AG04449 (cell line): Measurements from ENCODE around the gene SELENOW.
"Not testable (repeated sequence)": the region's sequence is repeated elsewhere in the genome, so short reads cannot be mapped to it uniquely, and the experiment has no call there.

Experiments
- CTCF ChIA-PET: fragments of 350-600 bp; formaldehyde crosslinking; extraction: SDS; loops from one replicate; lab custom pipeline; 2021; ENCODE audit warnings: antibody characterized with exemption; lab: Yijun Ruan, JAX
- POLR2A ChIA-PET: fragments of 400-600, 350-600 bp; formaldehyde crosslinking; extraction: SDS; loops from one replicate; lab custom pipeline; 2020; ENCODE audit warnings: antibody characterized with exemption, inconsistent platforms; lab: Yijun Ruan, JAX
- DNase-seq: peaks from one replicate; pipeline ENCODE4 v3.0.0-alpha.2; 2010; ENCODE audit warnings: low read depth, low spot score
- H3K4me3 ChIP-seq: 2 replicates; pipeline ENCODE4 v1.5.1; 2011; ENCODE audit warnings: low read depth, mild to moderate bottlenecking, control low read depth, low read length
- CTCF ChIP-seq: IDR thresholded peaks from one replicate; pipeline ENCODE4 v1.5.1; 2011; ENCODE audit warnings: mild to moderate bottlenecking, moderate library complexity, low read length, control low read depth, inconsistent platforms; ENCODE audit not compliant: insufficient read depth; ENCODE audit errors: missing control alignments

The SELENOW gene

GRCh38 chr19:47813304-47813994 lies 34.9 kb downstream of the SELENOW start:
- no peak overlapping the region for H3K4me3 ChIP-seq
- peak; percentile 75 for TF ChIP-seq CTCF
- DNase-seq: no peak
- ChIA-PET CTCF (interaction anchor here (0.9 to 3.3 kb wide), 6 partner anchors 8 to 50 kb away, joined by 3 to 24 read pairs (median 10); no protein-coding TSS in a partner anchor), POLR2A (no interaction called here)

GRCh38 chr19:47813995-47814328 lies 35.5 kb downstream of the SELENOW start:
- CTCF ChIA-PET: interaction anchor here (1.0 to 3.3 kb wide), 6 partner anchors 8 to 50 kb away, joined by 5 to 24 read pairs (median 10); no protein-coding TSS in a partner anchor
- no peak for TF ChIP-seq CTCF
- no peak overlapping the region for H3K4me3 ChIP-seq
- no peak for DNase-seq
- POLR2A ChIA-PET: no interaction called here

GRCh38 chr19:47816270-47816669 lies 37.8 kb downstream of the SELENOW start:
- CTCF ChIA-PET: interaction anchor here (0.6 to 3.1 kb wide), 5 partner anchors 8 to 47 kb away, joined by 4 to 14 read pairs (median 8); no protein-coding TSS in a partner anchor
- POLR2A ChIA-PET, H3K4me3 ChIP-seq, DNase-seq: not testable (repeated sequence)

DNA sequence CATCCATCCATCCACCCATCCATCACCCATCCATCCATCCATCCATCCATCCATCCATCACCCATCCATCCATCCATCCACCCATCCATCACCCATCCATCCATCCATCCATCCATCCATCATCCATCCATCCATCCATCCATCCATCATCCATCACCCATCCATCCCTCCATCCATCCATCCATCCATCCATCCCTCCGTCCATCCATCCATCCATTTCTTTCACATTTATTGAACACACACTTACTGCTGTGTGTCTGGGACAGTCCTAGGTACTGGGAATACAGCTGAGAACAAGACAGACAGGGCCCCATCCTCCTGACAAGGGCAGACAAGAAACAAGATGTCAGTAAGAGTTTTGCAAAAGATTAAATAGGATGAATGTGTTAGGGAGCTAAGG lies 39.7 kb downstream of the SELENOW start:
- H3K4me3 ChIP-seq, DNase-seq, POLR2A ChIA-PET: not testable (repeated sequence)
- CTCF ChIA-PET: interaction anchor here (2.9 kb wide), 1 partner anchor 45 kb away, joined by 9 read pairs; no protein-coding TSS in a partner anchor

DNA sequence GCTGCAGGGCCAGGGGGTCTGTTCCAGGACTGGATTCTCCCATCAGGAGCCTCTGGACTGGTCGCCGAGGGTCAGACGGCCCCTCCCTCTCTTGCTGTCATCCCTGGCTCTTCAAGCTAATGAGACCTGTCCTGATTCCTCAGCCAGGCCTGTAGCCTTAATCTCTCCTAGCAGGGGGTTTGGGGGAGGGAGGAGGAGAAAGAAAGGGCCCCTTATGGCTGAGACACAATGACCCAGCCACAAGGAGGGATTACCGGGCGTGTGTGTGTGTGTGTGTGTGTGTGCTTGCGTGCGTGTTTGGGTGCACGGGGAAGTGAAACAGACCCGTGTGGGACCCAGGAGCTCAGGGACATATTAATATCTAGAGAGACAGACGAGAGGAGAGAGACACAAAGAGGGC lies 41.4 kb downstream of the SELENOW start:
- H3K4me3 ChIP-seq: no peak overlapping the region
- ChIA-PET CTCF (no interaction called here), POLR2A (no interaction called here)
- no peak for TF ChIP-seq CTCF
- DNase-seq: no peak

DNA sequence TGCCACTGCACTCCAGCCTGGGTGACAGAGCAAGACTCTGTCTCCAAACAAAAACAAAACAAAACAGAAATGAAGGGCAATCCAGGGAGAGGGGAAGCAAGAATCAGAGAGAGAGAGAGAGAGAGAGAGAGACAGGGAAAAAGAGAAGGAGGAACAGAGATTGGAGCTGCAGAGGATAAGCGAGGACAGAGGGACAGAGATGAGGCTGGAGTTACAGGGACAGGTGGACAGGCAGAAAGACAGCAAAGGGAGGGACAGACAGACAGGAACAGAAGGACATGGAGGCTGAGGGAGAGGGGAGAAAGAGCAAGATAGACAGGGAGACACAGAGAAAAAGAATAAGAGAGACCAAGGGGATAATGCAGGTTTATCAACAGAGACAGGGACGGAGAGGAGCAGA lies 41.9 kb downstream of the SELENOW start:
- ChIA-PET CTCF (no interaction called here), POLR2A (no interaction called here)
- TF ChIP-seq CTCF: no peak
- no peak overlapping the region for H3K4me3 ChIP-seq
- DNase-seq: no peak

DNA sequence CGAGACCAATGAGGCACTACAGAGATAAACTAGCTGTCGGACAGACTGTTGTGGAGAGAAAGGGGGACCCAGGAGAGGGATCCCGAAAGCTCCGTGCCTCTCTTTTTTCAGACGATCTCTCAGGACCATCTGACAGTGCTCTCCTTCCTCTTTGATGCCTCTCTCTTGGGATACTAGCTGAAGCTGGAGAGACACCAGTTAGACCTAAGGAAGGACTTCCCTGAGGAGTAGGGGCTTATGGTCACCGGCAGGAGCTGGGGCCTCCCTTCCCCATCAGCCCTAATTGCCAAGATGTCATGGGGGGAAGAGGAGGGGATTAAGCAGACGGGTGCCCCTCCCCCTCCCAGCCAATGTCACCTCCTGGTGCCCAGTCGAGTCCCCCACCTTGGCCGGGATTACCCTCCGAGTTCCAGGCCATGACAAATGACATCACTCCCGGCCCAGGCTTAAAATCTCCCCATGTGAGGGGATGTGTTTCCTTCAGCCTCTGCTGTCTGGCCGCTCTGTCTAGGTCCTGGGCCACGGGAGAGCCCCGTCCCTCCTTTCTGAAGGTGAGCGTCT lies 43.0 kb downstream of the SELENOW start, which contains the start of gene CRX:
Gene CRX (plus strand): TSS at position 478 of the 561 bp plus-strand sequence. CDS start 12,507 bp downstream, outside the sequence.
- POLR2A ChIA-PET: no interaction called here
- H3K4me3 ChIP-seq: no peak within 1 kb of the TSS
- no peak for TF ChIP-seq CTCF
- DNase-seq: no peak
- CTCF ChIA-PET: no interaction called here
